HFFc6 (cell line): ENCODE data around the gene SDF4. TPM values are rescaled to one million over a fixed set of nuclear protein-coding genes. Genes with fewer than 3 reads are reported as not detected.

Source experiments
- DNase-seq: peaks from one replicate; pipeline ENCODE4 v3.0.0-alpha.2; 2018
- H3K27ac Mint-ChIP-seq: 2 replicates; pipeline ENCODE4 v1.8.0; 2020; ENCODE audit warnings: mild to moderate bottlenecking, mixed read lengths
- H3K27me3 Mint-ChIP-seq: 2 replicates; pipeline ENCODE4 v1.8.0; 2021; ENCODE audit warnings: mild to moderate bottlenecking, moderate library complexity, mixed read lengths; ENCODE audit not compliant: insufficient read depth
- H3K36me3 Mint-ChIP-seq: 2 replicates; pipeline ENCODE4 v1.8.0; 2021; ENCODE audit warnings: low read depth, mixed read lengths
- H3K4me1 Mint-ChIP-seq: 2 replicates; pipeline ENCODE4 v1.8.0; 2020; ENCODE audit warnings: low read depth, mixed read lengths
- H3K4me3 Mint-ChIP-seq: 2 replicates; pipeline ENCODE4 v1.8.0; 2020; ENCODE audit warnings: mild to moderate bottlenecking, moderate library complexity, mixed read lengths
- H3K9me3 Mint-ChIP-seq: 2 replicates; pipeline ENCODE4 v1.8.0; 2020; ENCODE audit warnings: mild to moderate bottlenecking, mixed read lengths
- total RNA-seq, 6 experiments: library from RNA; stranded (reverse); fragmentation: NEBNext Ultra II Directional; extraction: Animal tissue kit (Norgen Biotek cat#: 25700); gene quantifications; 2 replicates in 1 of 6; 3 replicates in 5 of 6; pipeline ENCODE4 v1.2.3, GENCODE V29; 2021
- TF ChIP-seq, protein P1 (sequence below): fragments of 200-600 bp; sonication (generic); IDR thresholded peaks from 2 replicates; pipeline ENCODE4 v1.5.0; 2021; ENCODE audit warnings: antibody characterized with exemption, mild to moderate bottlenecking

Gene SDF4
- total RNA-seq, 6 experiments from 2014 or later, result 182 to 231 (median 196) TPM

DNA sequence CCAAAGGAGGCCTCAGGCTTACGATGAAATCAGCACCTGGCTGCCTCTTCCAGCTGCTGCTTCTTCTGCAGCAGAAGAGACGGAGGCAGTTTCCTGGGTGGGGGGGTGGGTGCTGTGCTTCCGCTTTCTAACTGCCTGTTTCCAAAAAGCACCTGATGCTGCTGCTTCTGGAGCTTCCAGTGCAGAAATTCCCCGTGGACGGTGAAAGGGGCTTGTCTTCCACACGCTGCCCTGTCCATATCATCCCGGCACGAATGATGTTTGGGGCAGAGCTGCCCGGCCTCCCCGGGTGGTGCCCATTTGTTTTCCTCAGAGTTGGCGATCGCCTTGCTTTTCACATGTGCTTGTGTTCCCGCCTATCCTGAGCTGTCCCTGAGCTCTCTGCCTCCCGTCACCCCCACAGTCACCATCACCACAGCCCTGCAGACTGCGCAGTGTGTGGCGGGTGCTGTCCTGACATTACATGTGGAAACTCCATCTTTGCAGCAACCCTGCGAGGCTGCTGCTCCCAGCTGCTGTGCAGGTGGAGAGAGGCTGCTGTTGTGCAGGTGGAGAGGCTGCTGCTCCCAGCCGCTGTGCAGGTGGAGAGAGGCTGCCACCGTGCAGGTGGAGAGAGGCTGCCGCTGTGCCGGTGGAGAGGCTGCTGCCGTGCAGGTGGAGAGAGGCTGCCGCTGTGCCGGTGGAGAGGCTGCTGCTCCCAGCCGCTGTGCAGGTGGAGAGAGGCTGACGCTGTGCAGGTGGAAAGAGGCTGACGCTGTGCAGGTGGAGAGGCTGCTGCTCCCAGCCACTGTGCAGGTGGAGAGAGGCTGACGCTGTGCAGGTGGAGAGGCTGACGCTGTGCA, 56.4 kb downstream of the SDF4 start:
- TF ChIP-seq, protein P1, sequence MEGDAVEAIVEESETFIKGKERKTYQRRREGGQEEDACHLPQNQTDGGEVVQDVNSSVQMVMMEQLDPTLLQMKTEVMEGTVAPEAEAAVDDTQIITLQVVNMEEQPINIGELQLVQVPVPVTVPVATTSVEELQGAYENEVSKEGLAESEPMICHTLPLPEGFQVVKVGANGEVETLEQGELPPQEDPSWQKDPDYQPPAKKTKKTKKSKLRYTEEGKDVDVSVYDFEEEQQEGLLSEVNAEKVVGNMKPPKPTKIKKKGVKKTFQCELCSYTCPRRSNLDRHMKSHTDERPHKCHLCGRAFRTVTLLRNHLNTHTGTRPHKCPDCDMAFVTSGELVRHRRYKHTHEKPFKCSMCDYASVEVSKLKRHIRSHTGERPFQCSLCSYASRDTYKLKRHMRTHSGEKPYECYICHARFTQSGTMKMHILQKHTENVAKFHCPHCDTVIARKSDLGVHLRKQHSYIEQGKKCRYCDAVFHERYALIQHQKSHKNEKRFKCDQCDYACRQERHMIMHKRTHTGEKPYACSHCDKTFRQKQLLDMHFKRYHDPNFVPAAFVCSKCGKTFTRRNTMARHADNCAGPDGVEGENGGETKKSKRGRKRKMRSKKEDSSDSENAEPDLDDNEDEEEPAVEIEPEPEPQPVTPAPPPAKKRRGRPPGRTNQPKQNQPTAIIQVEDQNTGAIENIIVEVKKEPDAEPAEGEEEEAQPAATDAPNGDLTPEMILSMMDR, result no peak
- DNase-seq, result no peak
- Mint-ChIP-seq H3K27me3 (peaks cover 27% of the 10 kb centered on the region), H3K9me3 (no peaks in the 10 kb centered on the region), H3K4me3 (no peak overlapping the region), H3K4me1 (no peaks in the 10 kb centered on the region), H3K27ac (no peak overlapping the region), H3K36me3 (no peaks in the 10 kb centered on the region)

DNA sequence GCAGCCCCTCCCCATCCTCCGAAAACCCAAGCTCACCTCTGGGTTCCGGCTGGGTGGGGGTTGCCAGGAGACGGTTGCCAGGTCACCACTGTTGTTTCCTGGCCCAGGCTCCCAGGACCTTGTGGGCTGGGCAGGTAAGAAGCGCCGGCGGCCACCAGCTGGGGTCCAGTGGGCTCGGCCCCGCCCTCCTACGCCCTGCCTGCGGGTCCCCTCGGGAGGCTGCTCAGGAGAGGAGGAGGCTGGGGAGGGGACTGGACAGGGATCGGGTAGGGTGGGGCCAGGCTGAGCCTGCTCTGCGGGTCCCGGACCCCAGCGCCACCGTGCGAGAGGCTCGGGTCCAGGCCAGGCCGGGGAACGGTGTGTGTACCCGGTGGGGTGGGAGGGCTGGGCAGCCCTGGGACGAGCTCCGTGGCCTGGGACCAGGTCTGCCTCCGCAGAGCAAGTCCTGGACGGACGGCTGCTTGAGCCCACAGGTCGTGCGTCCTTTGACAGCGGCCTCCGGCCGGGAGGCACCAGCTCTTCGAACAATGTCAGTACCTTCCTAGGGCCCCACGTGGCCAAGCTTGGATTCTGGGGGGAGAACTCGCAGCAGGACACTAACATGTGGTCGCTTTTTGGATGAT, 57.9 kb downstream of the SDF4 start, which contains the start of gene TTLL10:
Gene TTLL10, plus strand, starts transcription at position 88 of the 623 bp plus-strand sequence. CDS start 5,336 bp downstream, outside the sequence.
- no peak within 1 kb of the TSS for H3K4me3 Mint-ChIP-seq
- TF ChIP-seq, protein P1, result no peak
- no peaks in the 10 kb centered on the region for H3K9me3 Mint-ChIP-seq
- peaks cover 30% of the 10 kb centered on the region for H3K27me3 Mint-ChIP-seq
- no peak for DNase-seq
- no peak within 1 kb of the TSS for H3K27ac Mint-ChIP-seq
- H3K4me1 Mint-ChIP-seq, result no peaks in the 10 kb centered on the region
- no peaks in the 10 kb centered on the region for H3K36me3 Mint-ChIP-seq

DNA sequence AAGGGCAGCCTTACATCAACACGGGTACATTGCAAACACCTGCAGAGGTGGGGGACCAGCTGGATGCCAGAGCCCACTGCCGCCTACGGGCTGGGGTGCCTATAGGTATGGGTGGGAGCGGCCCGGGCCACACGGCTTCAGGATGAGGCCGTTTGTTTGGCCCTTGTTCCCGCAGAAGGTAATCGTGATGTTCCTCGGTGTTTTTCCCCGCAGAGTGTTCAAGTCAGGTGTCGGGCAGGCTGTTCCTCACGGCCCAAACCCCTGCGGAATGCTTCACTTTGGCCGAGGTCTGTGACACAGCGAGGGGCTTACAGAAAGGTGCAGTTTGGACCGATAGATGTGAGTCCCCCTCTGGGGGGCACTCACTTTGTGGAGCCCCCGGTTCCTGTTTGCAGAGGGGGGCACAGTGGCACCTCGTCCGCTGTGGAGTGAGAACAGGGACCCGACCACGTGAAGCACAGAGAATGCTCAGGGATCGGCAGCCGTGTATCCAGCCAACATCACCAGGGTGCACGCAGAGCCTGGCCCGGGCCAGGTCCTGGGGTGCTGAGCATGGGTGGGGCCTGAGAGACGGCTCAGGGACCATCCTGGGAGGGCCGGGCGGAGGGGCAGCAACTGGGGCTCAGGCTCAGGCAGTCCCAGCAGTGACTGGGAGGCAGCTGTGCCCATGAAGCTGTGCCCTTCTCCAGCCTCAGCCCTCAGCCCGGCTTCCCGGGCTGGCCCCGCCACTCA, 58.6 kb downstream of the SDF4 start:
- H3K4me1 Mint-ChIP-seq, result no peaks in the 10 kb centered on the region
- no peak overlapping the region for H3K4me3 Mint-ChIP-seq
- no peaks in the 10 kb centered on the region for H3K9me3 Mint-ChIP-seq
- H3K36me3 Mint-ChIP-seq, result no peaks in the 10 kb centered on the region
- peaks cover 32% of the 10 kb centered on the region for H3K27me3 Mint-ChIP-seq
- H3K27ac Mint-ChIP-seq, result no peak overlapping the region
- DNase-seq, result no peak
- TF ChIP-seq, protein P1, result no peak

DNA sequence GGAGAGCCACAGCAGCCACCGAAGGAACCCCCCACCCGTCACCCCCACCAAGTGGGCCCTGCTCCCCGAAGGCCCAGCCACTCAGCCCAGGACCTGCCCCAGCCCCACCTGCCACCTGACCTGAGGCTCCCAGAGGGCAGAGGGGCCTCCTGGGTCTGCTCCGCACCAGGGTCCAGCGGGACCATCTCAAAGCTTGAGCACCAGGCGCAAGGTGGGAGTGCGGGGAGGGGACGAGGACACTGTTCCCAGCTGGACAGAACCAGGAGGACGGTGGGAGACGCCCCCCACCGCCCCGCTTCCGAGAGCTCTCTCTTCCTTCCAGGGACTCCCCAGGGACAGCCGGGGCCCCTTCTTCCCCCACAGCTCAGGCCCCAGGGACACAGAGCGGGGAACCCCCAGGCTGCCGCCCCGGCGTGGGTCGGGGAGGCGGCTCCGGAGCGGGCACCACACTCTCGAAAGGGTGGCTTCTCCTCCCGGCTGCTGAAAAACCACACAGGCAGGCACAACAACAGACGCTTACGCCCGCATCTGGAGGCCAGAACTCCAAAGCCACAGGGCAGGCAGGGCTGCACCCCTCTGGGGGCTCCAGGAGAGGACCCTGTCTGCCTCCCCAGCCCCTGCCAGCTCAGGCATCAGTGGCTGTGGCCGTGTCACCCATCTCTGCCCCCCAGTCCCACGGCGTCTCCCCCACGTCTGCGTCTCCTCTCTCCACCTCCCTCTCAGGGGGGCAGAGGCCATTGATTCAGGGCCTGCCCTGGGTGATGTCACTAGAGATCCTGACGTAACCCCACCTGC, 60.1 kb downstream of the SDF4 start:
- H3K36me3 Mint-ChIP-seq, result no peaks in the 10 kb centered on the region
- H3K9me3 Mint-ChIP-seq, result no peaks in the 10 kb centered on the region
- no peak for DNase-seq
- peaks cover 29% of the 10 kb centered on the region for H3K27me3 Mint-ChIP-seq
- no peak overlapping the region for H3K4me3 Mint-ChIP-seq
- no peak overlapping the region for H3K27ac Mint-ChIP-seq
- TF ChIP-seq, protein P1, result no peak
- no peaks in the 10 kb centered on the region for H3K4me1 Mint-ChIP-seq

DNA sequence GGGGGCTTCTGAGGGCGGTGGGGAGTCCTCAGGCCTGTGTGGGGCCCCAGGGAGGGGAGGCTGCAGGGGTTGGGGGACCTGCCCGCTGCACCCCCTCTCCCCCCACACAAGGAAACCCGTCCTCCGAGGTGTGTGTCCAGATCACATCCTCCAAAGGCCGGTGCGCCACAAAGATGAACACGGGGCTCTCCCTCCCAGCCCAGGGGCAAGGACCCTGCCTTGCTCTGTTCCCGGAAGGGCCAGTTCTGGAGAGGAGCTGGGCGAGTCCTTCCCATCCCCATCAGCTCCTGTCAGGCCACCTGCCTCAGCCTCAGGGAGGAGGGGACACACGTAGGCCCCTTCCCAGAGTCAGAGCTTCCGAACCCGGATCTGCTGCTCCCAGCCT, 60.6 kb downstream of the SDF4 start:
- TF ChIP-seq, protein P1, result no peak
- Mint-ChIP-seq H3K27me3 (peaks cover 26% of the 10 kb centered on the region), H3K36me3 (no peaks in the 10 kb centered on the region), H3K27ac (no peak overlapping the region), H3K4me1 (no peaks in the 10 kb centered on the region), H3K9me3 (no peaks in the 10 kb centered on the region), H3K4me3 (no peak overlapping the region)
- no peak for DNase-seq
